Measurements from ENCODE around the gene ADAT1.

Gene ADAT1

DNA sequence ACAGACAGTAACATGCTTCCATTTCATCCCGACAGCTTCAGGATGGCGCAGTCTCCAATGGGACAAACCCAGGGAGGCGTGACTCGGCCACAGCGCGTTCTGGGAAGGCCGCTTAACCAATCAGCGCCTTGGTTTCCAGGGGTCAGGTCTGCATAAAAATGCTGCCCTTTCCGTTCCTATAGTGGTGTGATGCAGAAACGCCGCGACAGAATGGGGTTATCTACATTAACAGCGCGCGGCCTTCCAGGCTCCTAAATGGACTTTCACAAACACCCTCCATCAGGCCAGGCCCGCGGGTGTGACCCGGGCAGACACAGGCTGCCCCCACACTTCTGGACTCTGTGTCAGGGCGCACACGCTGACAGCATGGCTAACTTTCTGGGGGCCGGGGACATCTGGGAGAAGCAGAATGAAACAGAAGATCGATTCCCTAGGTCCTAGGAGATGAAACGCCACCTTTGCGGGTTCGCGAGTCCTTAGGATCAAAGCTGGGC is 67.8 kb downstream of the ADAT1 start:
- DNase-seq (ENCODE audit: insufficient read length, low spot score) (peak; percentile 91), FAIRE-seq (peak; percentile 38)
- peak; percentile 29; the same call in 1 of the 2 replicates for TF ChIP-seq POLR2A (IDR thresholded peaks at IDR 0.05; ENCODE audit: low read depth, low read length)

DNA sequence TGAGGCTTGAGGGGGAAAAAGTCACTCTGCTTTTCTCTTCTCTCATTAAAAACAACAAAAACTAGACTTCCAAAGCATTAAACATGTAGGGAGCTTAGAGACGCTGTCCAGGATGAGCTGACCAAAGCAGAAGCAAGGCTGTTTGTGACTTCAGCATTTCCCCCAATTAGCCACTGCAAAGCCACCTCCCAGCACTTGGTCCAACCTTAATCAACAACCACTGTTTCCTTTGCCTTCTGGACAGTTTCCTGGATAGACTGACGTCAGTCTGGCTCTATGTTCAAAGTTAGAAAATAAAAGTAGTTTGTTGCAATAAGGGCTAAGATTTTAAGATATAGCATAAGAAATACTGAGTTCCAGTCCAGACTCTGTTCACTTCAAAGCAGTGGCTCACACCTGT is 70.1 kb downstream of the ADAT1 start:
- DNase-seq (ENCODE audit: insufficient read length, low spot score) (no peak), FAIRE-seq (no peak)
- TF ChIP-seq POLR2A (IDR thresholded peaks at IDR 0.05; ENCODE audit: low read depth, low read length): no peak

DNA sequence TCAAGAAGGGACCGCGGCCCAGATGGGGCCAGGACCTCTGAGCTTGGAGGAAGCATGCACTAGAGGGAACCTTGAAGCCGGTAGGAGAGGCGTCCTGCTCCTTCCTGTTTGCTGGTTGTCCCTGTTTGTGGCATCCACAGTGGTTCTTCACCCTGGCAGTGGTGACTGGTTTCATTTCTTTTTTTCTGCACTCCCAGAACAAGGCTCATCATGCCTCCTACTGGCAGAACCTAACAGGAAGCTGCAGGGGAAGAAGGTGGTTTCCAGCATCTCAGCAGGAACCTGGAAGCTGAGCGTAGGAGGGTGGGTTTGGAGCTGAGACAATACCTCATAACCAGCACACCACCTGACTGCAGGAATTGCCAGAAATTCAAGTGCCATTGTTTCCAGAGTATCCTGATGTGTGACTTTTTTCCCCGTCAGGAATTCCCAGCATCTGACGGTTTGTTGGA is 72.8 kb downstream of the ADAT1 start:
- DNase-seq (ENCODE audit: insufficient read length, low spot score): peak; percentile 79
- no peak for TF ChIP-seq POLR2A (IDR thresholded peaks at IDR 0.05; ENCODE audit: low read depth, low read length)
- FAIRE-seq: no peak
